Small intestine (tissue), 7 donors: ENCODE measurements around the gene ELAC1. TPM values are rescaled to one million over a fixed set of nuclear protein-coding genes. Genes with fewer than 3 reads are reported as not detected.

Experiments used
- DNase-seq, 2 donors: peaks; one replicate each; pipeline versions ENCODE4 v3.0.0 to v3.0.0-alpha.2; 2013
- FAIRE-seq: peaks from 2 replicates; lab custom pipeline; 2012; peaks lifted over from hg19 to GRCh38; lab: Jason Lieb, UNC
- H3K27ac ChIP-seq, 3 donors: one replicate each; pipeline ENCODE4 v1.5.1; 2013; ENCODE audit warnings: low read length in 2 of 3, mild to moderate bottlenecking in 2 of 3, control low read depth in 1 of 3, inconsistent platforms in 1 of 3, low read depth in 1 of 3, moderate library complexity in 1 of 3
- H3K27me3 ChIP-seq, 3 donors: one replicate each; pipeline ENCODE4 v1.6.1; 2013; ENCODE audit warnings: low read length in 3 of 3, inconsistent platforms in 1 of 3; ENCODE audit not compliant: control insufficient read depth in 3 of 3, insufficient read depth in 3 of 3
- H3K36me3 ChIP-seq, 3 donors: one replicate each; pipeline ENCODE4 v1.6.1; 2013; ENCODE audit warnings: low read length in 3 of 3, inconsistent platforms in 1 of 3, low read depth in 1 of 3, mild to moderate bottlenecking in 1 of 3, moderate library complexity in 1 of 3; ENCODE audit not compliant: control insufficient read depth in 3 of 3, insufficient read depth in 2 of 3
- H3K4me1 ChIP-seq, 3 donors: one replicate each; pipeline ENCODE4 v1.6.1; 2013; ENCODE audit warnings: low read length in 2 of 3, inconsistent platforms in 1 of 3, low read depth in 1 of 3, mild to moderate bottlenecking in 1 of 3, moderate library complexity in 1 of 3; ENCODE audit not compliant: control insufficient read depth in 3 of 3, insufficient read depth in 2 of 3
- H3K4me3 ChIP-seq, 3 donors: one replicate each; pipeline ENCODE4 v1.5.1; 2013; ENCODE audit warnings: low read length in 3 of 3, control low read depth in 1 of 3, inconsistent platforms in 1 of 3, low read depth in 1 of 3, mild to moderate bottlenecking in 1 of 3, moderate library complexity in 1 of 3
- H3K9me3 ChIP-seq, 2 donors: one replicate each; pipeline ENCODE4 v1.6.1; 2013; ENCODE audit warnings: low read depth in 1 of 2, low read length in 1 of 2; ENCODE audit not compliant: control insufficient read depth in 2 of 2, insufficient read depth in 1 of 2
- WGBS, 3 donors: extraction: QIAGEN DNeasy Blood & Tissue Kit; methylation state at CpG; one replicate each; pipeline ENCODE4 v1.1.7; 2013; 5-methylcytosine and 5-hydroxymethylcytosine counted together
- polyA plus RNA-seq, 4 donors: library from polyadenylated mRNA; stranded (reverse) in 3 of 4; unstranded in 1 of 4; fragments of 200-250 nt in 3 of 4; fragments of 120-200 nt in 1 of 4; gene quantifications; one replicate each; pipeline versions ENCODE4 v1.2.1 to v1.2.3, GENCODE V29; 2013
- donor health status: healthy with polysubstance abuse.
- donor health status: control.
- donor health status: control.
- donor health status: Bipolar disorder and iron deficiency.
- donor health status: healthy.

ELAC1 gene
- polyA plus RNA-seq, 4 donors: 5.9 to 12.7 (median 8.6) TPM

GRCh38 chr18:51029694-51030536, 62.1 kb downstream of the ELAC1 start, which contains the start of gene SMAD4:
SMAD4 (plus strand) TSS chr18:51030213; CDS start chr18:51047047, 16,834 bp downstream.
- H3K4me3 ChIP-seq: peak within 1 kb of the TSS; percentile 69 to 98 (median 86)

GRCh38 chr18:51030537-51031258, 62.9 kb downstream of the ELAC1 start:
- peaks cover 0 to 23% (median 0%) of the 10 kb centered on the region in 3 donors for H3K36me3 ChIP-seq
- H3K9me3 ChIP-seq: no peaks in the 10 kb centered on the region
- DNase-seq: peak; percentile 72 to 90
- no peaks in the 10 kb centered on the region for H3K27me3 ChIP-seq
- peak overlapping the region; percentile 92 to 100 (median 99) for H3K27ac ChIP-seq
- H3K4me1 ChIP-seq: peaks cover 6 to 13% (median 11%) of the 10 kb centered on the region in 3 donors
- 0 to 1% (median 0%) methylated on average over 36 to 66 of the region's 66 CpGs for WGBS, 3 donors
- FAIRE-seq: no peak
- H3K4me3 ChIP-seq: peak overlapping the region; percentile 69 to 98 (median 86)

More at GRCh38 chr18:51029694-51030536, 62.1 kb downstream of the ELAC1 start, which contains the start of gene SMAD4:
- Histone ChIP-seq H3K27ac (peak within 1 kb of the TSS; percentile 92 to 100 (median 99)), H3K36me3 (peaks cover 0 to 23% (median 0%) of the 10 kb centered on the region in 3 donors), H3K9me3 (no peaks in the 10 kb centered on the region), H3K4me1 (peaks cover 6 to 10% (median 8%) of the 10 kb centered on the region in 3 donors), H3K27me3 (no peaks in the 10 kb centered on the region)
- 1% methylated on average over 55 to 79 of the region's 79 CpGs for WGBS, 3 donors
- peak; percentile 96 to 99 for DNase-seq
- FAIRE-seq: no peak

GRCh38 chr18:51032193-51032592, 64.4 kb downstream of the ELAC1 start:
- WGBS, 3 donors: 13 to 33% (median 31%) methylated on average over 5 of the region's 5 CpGs

GRCh38 chr18:51037230-51037629, 69.4 kb downstream of the ELAC1 start:
- no peak overlapping the region for H3K27ac ChIP-seq

More at GRCh38 chr18:51032193-51032592, 64.4 kb downstream of the ELAC1 start:
- peaks cover 0 to 18% (median 0%) of the 10 kb centered on the region in 3 donors for H3K36me3 ChIP-seq
- no peak for FAIRE-seq
- no peak for DNase-seq
- peaks cover 3 to 15% (median 11%) of the 10 kb centered on the region in 3 donors for H3K4me1 ChIP-seq
- H3K27me3 ChIP-seq: no peaks in the 10 kb centered on the region
- H3K9me3 ChIP-seq: no peaks in the 10 kb centered on the region
- peak overlapping the region in 1 of 3 donors; percentile 7 for H3K4me3 ChIP-seq
- no peak overlapping the region for H3K27ac ChIP-seq

More at GRCh38 chr18:51037230-51037629, 69.4 kb downstream of the ELAC1 start:
- 38 to 45% (median 44%) methylated on average over 2 of the region's 2 CpGs for WGBS, 3 donors
- H3K4me1 ChIP-seq: peaks cover 8 to 18% (median 9%) of the 10 kb centered on the region in 3 donors
- peaks cover 0 to 15% (median 0%) of the 10 kb centered on the region in 3 donors for H3K36me3 ChIP-seq
- no peak for DNase-seq
- no peak for FAIRE-seq
- H3K27me3 ChIP-seq: no peaks in the 10 kb centered on the region
- no peaks in the 10 kb centered on the region for H3K9me3 ChIP-seq
- no peak overlapping the region for H3K4me3 ChIP-seq

Other genes starting within 250 kb of the ELAC1 start
- gene MRO, start 148.0 kb upstream of the ELAC1 start, polyA plus RNA-seq: 10 to 100 TPM in 1 of 4 donors, 1 to 10 TPM in 3; 2.9 to 19.2 (median 7.7) TPM
- 100 to 1,000 TPM in 1 of 4 donors, 10 to 100 TPM in 3; 39.4 to 122 (median 68.7) TPM for gene ME2, start 88.9 kb upstream of the ELAC1 start, polyA plus RNA-seq
- 10 to 100 TPM; 16.8 to 88.5 (median 19.7) TPM for gene SMAD4, start 62.2 kb downstream of the ELAC1 start, polyA plus RNA-seq
- gene MEX3C, start 229.6 kb downstream of the ELAC1 start, polyA plus RNA-seq: 10 to 100 TPM in 2 of 4 donors, 1 to 10 TPM in 2; 8.9 to 32.2 (median 14.1) TPM